GM12891 (cell line): ENCODE measurements around the gene PCDHGB1.

Experiments used
- DNase-seq: peaks from one replicate; pipeline ENCODE4 v3.0.0; 2011; ENCODE audit warnings: low spot score; ENCODE audit not compliant: insufficient read length
- FAIRE-seq: peaks from 2 replicates; lab custom pipeline; 2011; peaks lifted over from hg19 to GRCh38; lab: Jason Lieb, UNC
- PAX5 ChIP-seq: IDR thresholded peaks from 2 replicates; pipeline ENCODE4 v1.6.1; 2011; ENCODE audit warnings: low read length, moderate library complexity, mild to moderate bottlenecking; ENCODE audit not compliant: insufficient read depth, severe bottlenecking
- POLR2A ChIP-seq: IDR thresholded peaks from 2 replicates; pipeline ENCODE4 v1.6.1; 2011; ENCODE audit warnings: low read depth, low read length, control low read depth
- POLR2AphosphoS5 ChIP-seq: IDR thresholded peaks from 2 replicates; pipeline ENCODE4 v1.6.1; 2011; ENCODE audit warnings: low read depth, low read length, control low read depth
- POU2F2 ChIP-seq: IDR thresholded peaks from 2 replicates; pipeline ENCODE4 v1.6.1; 2011; ENCODE audit warnings: low read depth, mild to moderate bottlenecking, control low read depth, low read length, moderate library complexity
- SPI1 ChIP-seq: IDR thresholded peaks from 2 replicates; pipeline ENCODE4 v1.6.1; 2011; ENCODE audit warnings: low read depth, low read length, control low read depth
- TAF1 ChIP-seq: IDR thresholded peaks from 2 replicates; pipeline ENCODE4 v1.6.1; 2011; ENCODE audit warnings: low read depth, low read length, control low read depth

The PCDHGB1 gene

GRCh38 chr5:141398608-141399007, 48.7 kb downstream of the PCDHGB1 start:
- FAIRE-seq: no peak
- TF ChIP-seq POLR2A (no peak), TAF1 (no peak), POLR2AphosphoS5 (no peak), PAX5 (no peak), POU2F2 (no peak), SPI1 (no peak)
- DNase-seq: no peak

- no peak for FAIRE-seq
- DNase-seq: no peak
- TF ChIP-seq PAX5 (no peak), POLR2AphosphoS5 (no peak), TAF1 (no peak), POU2F2 (no peak), SPI1 (no peak), POLR2A (no peak)
Measured at GRCh38 chr5:141399555-141400258, 49.8 kb downstream of the PCDHGB1 start.
